SK-N-DZ (cell line): ENCODE data around the gene ZNF791.
A peak's percentile ranks its signal among the peaks of the same experiment; 100 is the strongest.
"Not testable (repeated sequence)": the region's sequence is repeated elsewhere in the genome, so short reads cannot be mapped to it uniquely, and the experiment has no call there.

Experiments
- DNase-seq: peaks from one replicate; pipeline ENCODE4 v3.0.0-alpha.2; 2015; ENCODE audit warnings: low spot score

ZNF791 gene

GRCh38 chr19:12667731-12668302 is 57.1 kb downstream of the ZNF791 start:
- no peak for DNase-seq

DNA sequence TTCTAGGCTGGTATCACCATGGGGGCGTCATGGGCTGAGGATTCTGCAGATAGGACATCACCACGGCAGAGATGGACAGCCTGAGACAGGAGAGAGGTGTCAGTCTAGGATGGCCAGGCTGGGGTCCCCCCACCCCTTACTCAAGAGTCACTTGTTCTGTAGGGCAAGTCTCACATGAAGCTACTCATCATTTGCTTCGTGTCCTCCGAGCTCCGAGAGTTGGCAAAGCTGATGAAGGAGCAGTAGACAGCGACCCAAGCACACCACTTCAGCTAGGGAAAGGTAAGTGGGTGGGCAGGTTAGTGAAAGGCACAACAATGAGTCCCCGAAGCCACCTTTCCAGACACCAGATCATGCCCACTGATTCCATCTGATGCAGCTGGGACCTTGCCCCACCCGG is 57.6 kb downstream of the ZNF791 start:
- DNase-seq, result no peak

- DNase-seq, result no peak
Observed at GRCh38 chr19:12668932-12669269, 58.2 kb downstream of the ZNF791 start.

DNA sequence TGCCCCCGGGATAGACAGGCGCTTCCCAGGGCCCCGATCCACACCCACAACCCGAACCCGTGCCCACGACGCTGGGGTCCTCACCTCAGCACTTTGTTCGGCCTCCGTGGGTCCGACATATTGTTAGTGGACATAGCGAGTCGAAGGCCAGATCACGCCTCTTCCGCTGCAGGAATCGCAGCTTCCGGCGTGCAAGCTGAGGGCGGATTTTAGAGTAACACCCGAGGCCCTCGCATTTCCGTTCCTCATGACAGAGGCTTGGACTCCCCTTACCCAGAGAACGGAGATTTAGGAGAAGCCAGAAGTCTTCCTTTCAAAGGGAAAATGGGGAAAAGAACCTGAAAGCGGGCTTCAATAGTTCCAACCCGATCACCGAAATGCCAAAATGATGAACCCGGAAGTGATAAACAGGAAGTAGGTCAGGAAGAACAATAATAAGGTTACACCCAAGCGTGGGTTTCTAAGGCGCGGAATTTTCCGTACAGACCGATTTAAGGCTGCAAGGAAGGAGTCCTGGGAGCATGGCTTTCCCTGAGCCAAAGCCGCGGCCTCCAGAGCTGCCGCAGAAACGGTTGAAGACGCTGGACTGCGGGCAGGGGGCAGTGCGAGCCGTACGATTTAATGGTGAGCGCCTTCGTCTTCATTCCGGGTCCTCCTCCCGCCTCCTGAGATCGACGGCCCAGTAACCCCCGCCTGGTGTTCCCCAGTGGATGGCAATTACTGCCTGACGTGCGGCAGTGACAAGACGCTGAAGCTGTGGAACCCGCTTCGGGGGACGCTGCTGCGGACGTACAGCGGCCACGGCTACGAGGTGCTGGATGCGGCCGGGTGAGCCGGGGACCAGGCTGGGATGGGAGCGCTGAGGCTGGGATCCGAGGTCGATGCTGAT is 58.8 kb downstream of the ZNF791 start:
- peak; percentile 85 for DNase-seq

DNA sequence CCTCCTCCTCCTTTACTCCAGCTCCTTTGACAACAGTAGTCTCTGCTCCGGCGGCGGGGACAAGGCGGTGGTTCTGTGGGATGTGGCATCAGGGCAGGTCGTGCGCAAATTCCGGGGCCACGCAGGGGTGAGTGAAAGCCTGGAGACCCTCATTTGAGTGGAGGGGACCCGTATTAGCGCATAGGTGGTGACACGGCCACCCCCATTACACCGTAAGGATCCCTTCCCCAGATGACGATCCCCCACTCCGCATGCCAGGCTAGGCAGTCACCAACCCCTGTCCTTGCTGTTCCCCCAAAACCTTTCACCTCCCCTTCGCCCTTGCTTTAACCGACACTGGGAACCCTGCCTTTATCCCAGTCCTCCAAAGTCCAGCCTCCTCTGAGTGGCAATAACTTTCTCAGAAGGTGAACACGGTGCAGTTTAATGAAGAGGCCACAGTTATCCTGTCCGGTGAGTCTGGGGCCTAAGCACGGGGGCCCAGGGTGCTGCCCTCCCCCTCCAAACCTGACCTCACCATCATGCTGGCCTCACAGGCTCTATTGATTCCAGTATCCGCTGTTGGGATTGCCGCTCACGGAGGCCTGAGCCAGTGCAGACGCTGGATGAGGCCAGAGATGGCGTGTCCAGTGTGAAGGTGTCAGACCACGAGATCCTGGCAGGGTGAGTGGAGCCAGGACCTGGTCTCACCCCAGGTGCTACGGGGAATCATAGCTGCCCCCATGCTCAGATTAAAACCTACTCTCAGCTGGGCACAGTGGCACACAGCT is 59.6 kb downstream of the ZNF791 start:
- DNase-seq, result no peak

DNA sequence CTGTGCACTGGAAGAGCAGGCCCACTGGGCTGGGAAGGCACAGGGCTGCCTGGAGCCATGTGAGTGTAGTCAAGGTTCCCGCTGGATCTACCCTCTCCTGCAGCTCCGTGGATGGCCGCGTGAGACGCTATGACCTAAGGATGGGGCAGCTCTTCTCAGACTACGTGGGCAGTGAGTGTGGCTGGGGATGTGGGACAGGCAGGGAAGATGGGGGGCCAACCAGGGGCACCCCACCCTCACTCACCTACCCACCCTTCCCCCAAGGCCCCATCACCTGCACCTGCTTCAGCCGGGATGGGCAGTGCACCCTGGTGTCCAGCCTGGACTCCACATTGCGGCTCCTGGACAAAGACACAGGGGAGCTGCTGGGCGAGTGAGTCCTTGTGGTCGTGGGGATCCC is 62.0 kb downstream of the ZNF791 start:
- DNase-seq, result no peak

GRCh38 chr19:12675399-12675798 is 64.7 kb downstream of the ZNF791 start:
- DNase-seq, result no peak

GRCh38 chr19:12675940-12676339 is 65.2 kb downstream of the ZNF791 start:
- no peak for DNase-seq

- DNase-seq, result peak; percentile 78
Observed at GRCh38 chr19:12676384-12676792, 65.7 kb downstream of the ZNF791 start.

DNA sequence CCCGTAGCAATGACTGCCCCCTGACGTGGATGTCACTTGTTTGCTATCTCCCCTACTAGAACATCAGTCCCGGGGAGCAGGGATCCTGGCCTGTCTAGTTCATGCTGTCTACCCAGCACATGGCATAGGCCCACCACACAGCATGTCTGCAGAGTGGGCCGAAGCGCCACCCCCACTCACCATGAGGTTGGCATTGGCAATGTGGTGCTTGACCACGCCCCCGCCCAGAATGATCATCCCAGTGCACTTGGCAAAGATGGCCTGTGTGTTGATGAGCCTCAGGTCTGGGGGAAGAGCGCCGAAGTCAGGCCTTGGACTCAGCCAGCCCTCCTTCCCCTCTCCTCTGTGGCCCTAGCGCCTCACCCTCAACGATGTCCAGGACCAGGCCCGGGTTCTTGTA is 66.2 kb downstream of the ZNF791 start:
- DNase-seq, result no peak

GRCh38 chr19:12678039-12678438 is 67.3 kb downstream of the ZNF791 start:
- not testable (repeated sequence) for DNase-seq

DNA sequence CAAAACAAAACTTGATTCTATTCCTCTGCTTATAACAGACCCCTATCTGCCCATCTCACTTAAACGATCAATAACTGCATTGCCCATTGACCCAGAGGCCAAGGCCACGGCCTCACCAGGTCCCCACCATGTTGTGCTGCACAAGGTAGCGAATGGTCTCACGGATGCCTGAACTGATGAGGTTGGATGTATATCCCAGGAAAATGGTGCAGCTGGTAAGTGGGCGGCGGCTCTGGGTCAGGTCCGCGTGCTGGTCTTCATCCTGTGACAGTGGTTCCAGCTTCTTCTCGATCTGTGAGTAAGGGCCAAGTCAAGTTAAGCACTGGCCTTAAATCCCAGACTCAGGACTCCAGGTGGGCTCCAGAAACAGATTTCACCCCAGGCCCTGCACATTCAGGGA is 69.3 kb downstream of the ZNF791 start:
- DNase-seq, result no peak

DNA sequence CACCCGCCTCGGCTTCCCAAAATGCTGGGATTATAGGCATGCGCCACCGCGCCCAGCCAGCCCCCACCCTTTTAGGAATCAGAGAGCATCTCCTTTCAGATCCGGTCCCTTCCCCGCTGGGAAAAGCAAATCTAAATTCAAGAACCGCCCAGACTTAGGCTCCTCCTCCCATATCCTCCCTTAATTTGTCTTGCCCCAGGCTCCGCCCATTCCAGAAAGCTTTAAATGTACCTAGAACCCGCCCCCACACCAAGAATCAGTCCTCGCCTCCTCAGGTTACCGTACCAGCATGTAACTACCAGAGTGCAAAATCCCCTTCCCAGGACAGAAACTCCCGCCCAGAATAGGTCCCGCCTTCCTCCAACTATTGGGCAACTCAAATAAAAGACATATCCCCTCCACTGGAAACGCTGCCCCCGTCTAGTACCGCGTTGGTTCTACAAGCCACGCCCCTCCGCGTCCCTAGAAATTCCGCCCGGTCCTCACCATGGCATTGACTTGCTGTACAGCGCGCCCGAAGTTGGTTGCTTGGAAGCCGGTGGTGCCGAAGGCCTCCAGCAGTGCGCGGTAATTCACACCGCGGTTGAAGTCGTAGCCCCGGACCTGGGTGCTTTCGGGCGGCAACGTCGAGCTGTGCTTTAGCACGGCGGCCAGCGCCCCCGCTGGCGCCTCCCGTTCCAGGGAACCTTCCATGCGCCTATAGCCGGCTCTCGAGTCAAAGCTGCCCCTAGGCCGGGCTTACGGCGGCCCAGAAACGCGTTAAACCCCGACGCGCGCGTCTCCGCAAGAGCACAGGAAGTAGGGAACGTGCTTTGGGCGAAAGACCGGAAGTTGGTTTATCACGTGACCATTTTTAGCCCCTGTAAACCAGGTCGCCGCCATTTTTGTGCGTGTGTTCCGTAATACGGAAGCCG is 70.6 kb downstream of the ZNF791 start, which contains the start of gene DHPS:
Gene DHPS, minus strand, starts transcription at position 807 of the 914 bp plus-strand sequence. Its CDS starts 114 bp downstream, at position 693.
- DNase-seq, result peak; percentile 98
